ENCODE data around the gene TUBG2. TPM values are rescaled to one million over a fixed set of nuclear protein-coding genes. Genes with fewer than 3 reads are reported as not detected.

TUBG2 gene
- polyA plus RNA-seq, 1 donor (not counting 4 experiments of a cell fraction or from before 2014, with no cell fraction given): 14.5 TPM

GRCh38 chr17:42681976-42682721 is 23.1 kb downstream of the TUBG2 start, which contains the start of gene CNTNAP1:
Gene CNTNAP1 (plus strand): TSS chr17:42682531. CDS start chr17:42682830, 299 bp downstream.
- H4K20me1 ChIP-seq (ENCODE audit: control insufficient read depth, extremely low read depth, insufficient read depth, low read length): no peaks in the 10 kb centered on the region
- H3K9ac ChIP-seq (ENCODE audit: control insufficient read depth, extremely low read depth, insufficient read depth, low read length): peak within 1 kb of the TSS; percentile 58
- H2AFZ ChIP-seq (ENCODE audit: control insufficient read depth, low read length): peak within 1 kb of the TSS; percentile 89
- no peaks in the 10 kb centered on the region for H3K9me3 ChIP-seq (ENCODE audit: control insufficient read depth, low read depth, low read length)
- H3K9me1 ChIP-seq (ENCODE audit: control insufficient read depth, extremely low read depth, insufficient read depth, low read length): no peaks in the 10 kb centered on the region
- H3K27me3 ChIP-seq (ENCODE audit: control insufficient read depth, extremely low read depth, insufficient read depth, low read length): no peaks in the 10 kb centered on the region
- FAIRE-seq (no peak), DNase-seq (ENCODE audit: low read depth, low spot score) (no peak)
- TF ChIP-seq EZH2 (IDR thresholded peaks at IDR 0.05; ENCODE audit: low read length) (no peak), CTCF (optimal IDR thresholded peaks at IDR 0.05 in 1 of 3, IDR thresholded peaks at IDR 0.05 in 1 of 3, conservative IDR thresholded peaks at IDR 0.05 in 1 of 3; ENCODE audit: extremely low read depth in 1 of 3, insufficient read depth in 2 of 3, low read length in 3 of 3) (no peak)
- no peak within 1 kb of the TSS for H3K27ac ChIP-seq (ENCODE audit: control insufficient read depth, insufficient read depth, low read length)
- peaks cover 33% of the 10 kb centered on the region for H3K4me1 ChIP-seq (ENCODE audit: control insufficient read depth, extremely low read depth, insufficient read depth, low read length)
- dilution Hi-C loops (cut with MboI; ENCODE audit: extremely low pct_ligation_motif_present, low sequenced_read_pairs): no loop called here
- no peaks in the 10 kb centered on the region for H3K36me3 ChIP-seq (ENCODE audit: control insufficient read depth in 2 of 2, extremely low read depth in 1 of 2, insufficient read depth in 2 of 2, low read length in 2 of 2)
- H3K4me3 ChIP-seq (ENCODE audit: control insufficient read depth in 2 of 3, extremely low read depth in 1 of 3, insufficient read depth in 2 of 3, low read depth in 1 of 3, low read length in 3 of 3): peak within 1 kb of the TSS; percentile 32 to 59 (median 57)
- H3K79me2 ChIP-seq (ENCODE audit: control insufficient read depth, insufficient read depth, low read length): no peaks in the 10 kb centered on the region
- H3K4me2 ChIP-seq (ENCODE audit: control insufficient read depth, extremely low read depth, insufficient read depth, low read depth, low read length): peak within 1 kb of the TSS; percentile 91

GRCh38 chr17:42682722-42683403 is 23.8 kb downstream of the TUBG2 start:
- Histone ChIP-seq H3K4me3 (ENCODE audit: control insufficient read depth in 2 of 3, extremely low read depth in 1 of 3, insufficient read depth in 2 of 3, low read depth in 1 of 3, low read length in 3 of 3) (peak overlapping the region; percentile 32 to 59 (median 57)), H4K20me1 (ENCODE audit: control insufficient read depth, extremely low read depth, insufficient read depth, low read length) (no peaks in the 10 kb centered on the region), H3K9me1 (ENCODE audit: control insufficient read depth, extremely low read depth, insufficient read depth, low read length) (no peaks in the 10 kb centered on the region), H3K9ac (ENCODE audit: control insufficient read depth, extremely low read depth, insufficient read depth, low read length) (peak overlapping the region; percentile 58), H3K27ac (ENCODE audit: control insufficient read depth, insufficient read depth, low read length) (no peak overlapping the region), H3K9me3 (ENCODE audit: control insufficient read depth, low read depth, low read length) (no peaks in the 10 kb centered on the region), H3K4me1 (ENCODE audit: control insufficient read depth, extremely low read depth, insufficient read depth, low read length) (peaks cover 26% of the 10 kb centered on the region), H3K36me3 (ENCODE audit: control insufficient read depth in 2 of 2, extremely low read depth in 1 of 2, insufficient read depth in 2 of 2, low read length in 2 of 2) (no peaks in the 10 kb centered on the region), H2AFZ (ENCODE audit: control insufficient read depth, low read length) (peak overlapping the region; percentile 89), H3K27me3 (ENCODE audit: control insufficient read depth, extremely low read depth, insufficient read depth, low read length) (no peaks in the 10 kb centered on the region), H3K79me2 (ENCODE audit: control insufficient read depth, insufficient read depth, low read length) (no peaks in the 10 kb centered on the region), H3K4me2 (ENCODE audit: control insufficient read depth, extremely low read depth, insufficient read depth, low read depth, low read length) (peak overlapping the region; percentile 91)
- dilution Hi-C loops (cut with MboI; ENCODE audit: extremely low pct_ligation_motif_present, low sequenced_read_pairs): no loop called here
- TF ChIP-seq CTCF (optimal IDR thresholded peaks at IDR 0.05 in 1 of 3, IDR thresholded peaks at IDR 0.05 in 1 of 3, conservative IDR thresholded peaks at IDR 0.05 in 1 of 3; ENCODE audit: extremely low read depth in 1 of 3, insufficient read depth in 2 of 3, low read length in 3 of 3): no peak
- no peak for TF ChIP-seq EZH2 (IDR thresholded peaks at IDR 0.05; ENCODE audit: low read length)
- FAIRE-seq (no peak), DNase-seq (ENCODE audit: low read depth, low spot score) (no peak)

All from keratinocyte (primary cell).